ENCODE data around the gene MYO1D.

MYO1D gene

GRCh38 chr17:32742681-32743538 is 134.0 kb downstream of the MYO1D start:
- no peak for TF ChIP-seq YY1 (IDR thresholded peaks at IDR 0.05; ENCODE audit: low read depth)
- no peak for TF ChIP-seq REST (IDR thresholded peaks at IDR 0.05; ENCODE audit: low read depth)
- TF ChIP-seq, protein P1, sequence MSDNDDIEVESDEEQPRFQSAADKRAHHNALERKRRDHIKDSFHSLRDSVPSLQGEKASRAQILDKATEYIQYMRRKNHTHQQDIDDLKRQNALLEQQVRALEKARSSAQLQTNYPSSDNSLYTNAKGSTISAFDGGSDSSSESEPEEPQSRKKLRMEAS (IDR thresholded peaks at IDR 0.05) = no peak
- TF ChIP-seq NFIC (IDR thresholded peaks at IDR 0.05) = no peak
- TF ChIP-seq TAF1 (IDR thresholded peaks at IDR 0.05; ENCODE audit: low read depth) = no peak
- no peak for TF ChIP-seq FOXM1 (IDR thresholded peaks at IDR 0.05; ENCODE audit: borderline replicate concordance, low read depth)
- TF ChIP-seq TCF12 (IDR thresholded peaks at IDR 0.05; ENCODE audit: low read depth) = no peak
- TF ChIP-seq ZBTB7A (IDR thresholded peaks at IDR 0.05; ENCODE audit: low read depth) = no peak
- no peak for TF ChIP-seq EGR1 (IDR thresholded peaks at IDR 0.05)
- no peak for TF ChIP-seq EP300 (IDR thresholded peaks at IDR 0.05; ENCODE audit: borderline replicate concordance)
- no peak for TF ChIP-seq CREB1 (IDR thresholded peaks at IDR 0.05; ENCODE audit: low read depth)
- TF ChIP-seq TEAD4 (IDR thresholded peaks at IDR 0.05) = no peak
- TF ChIP-seq, protein P2, sequence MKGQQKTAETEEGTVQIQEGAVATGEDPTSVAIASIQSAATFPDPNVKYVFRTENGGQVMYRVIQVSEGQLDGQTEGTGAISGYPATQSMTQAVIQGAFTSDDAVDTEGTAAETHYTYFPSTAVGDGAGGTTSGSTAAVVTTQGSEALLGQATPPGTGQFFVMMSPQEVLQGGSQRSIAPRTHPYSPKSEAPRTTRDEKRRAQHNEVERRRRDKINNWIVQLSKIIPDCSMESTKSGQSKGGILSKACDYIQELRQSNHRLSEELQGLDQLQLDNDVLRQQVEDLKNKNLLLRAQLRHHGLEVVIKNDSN (IDR thresholded peaks at IDR 0.05) = no peak
- TF ChIP-seq RAD21 (IDR thresholded peaks at IDR 0.05; ENCODE audit: low read depth) = no peak
- no peak for TF ChIP-seq CEBPB (IDR thresholded peaks at IDR 0.05)

DNA sequence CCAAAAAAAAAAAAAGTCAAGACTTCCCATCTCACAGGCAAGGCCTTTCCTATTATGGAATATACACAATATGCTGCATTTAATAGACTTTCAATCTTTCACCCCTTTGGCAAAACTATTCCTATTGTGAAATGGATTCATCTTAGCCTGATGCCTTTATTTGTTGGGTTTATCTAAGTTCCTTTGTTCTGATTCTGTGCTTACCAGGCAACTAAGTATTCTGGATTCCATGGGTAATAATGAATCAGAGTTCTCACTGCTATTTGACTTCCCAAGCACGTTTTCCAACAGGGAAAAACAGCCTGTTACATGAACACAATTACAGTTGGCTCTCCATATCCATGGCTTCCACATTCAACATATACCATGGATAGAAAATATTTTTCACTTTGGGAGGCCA is 135.5 kb downstream of the MYO1D start:
- TF ChIP-seq REST (IDR thresholded peaks at IDR 0.05; ENCODE audit: low read depth) = no peak

DNA sequence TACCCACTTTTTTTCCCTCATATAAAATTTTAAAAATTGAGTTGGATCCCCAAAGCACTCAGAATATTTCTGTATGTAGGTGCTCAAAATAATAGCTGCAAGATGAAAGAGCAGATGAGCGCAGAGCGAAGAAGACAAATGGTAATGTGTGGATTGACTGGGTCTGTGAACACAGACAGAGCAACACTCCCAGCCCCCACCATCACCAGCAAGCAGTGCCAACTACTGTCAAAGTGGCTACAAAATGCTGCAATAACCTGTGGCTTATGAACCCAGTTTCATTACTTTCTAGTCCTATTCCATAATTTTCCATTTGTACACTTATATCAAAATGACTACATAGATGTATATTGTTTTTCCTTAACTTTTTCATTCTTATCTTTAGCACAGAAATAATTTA is 137.2 kb downstream of the MYO1D start:
- no peak for TF ChIP-seq EGR1 (IDR thresholded peaks at IDR 0.05)
- TF ChIP-seq TAF1 (IDR thresholded peaks at IDR 0.05; ENCODE audit: low read depth) = no peak
- TF ChIP-seq CREB1 (IDR thresholded peaks at IDR 0.05; ENCODE audit: low read depth) = no peak
- TF ChIP-seq RAD21 (IDR thresholded peaks at IDR 0.05; ENCODE audit: low read depth) = no peak
- TF ChIP-seq, protein P2 (IDR thresholded peaks at IDR 0.05) = no peak
- TF ChIP-seq FOXM1 (IDR thresholded peaks at IDR 0.05; ENCODE audit: borderline replicate concordance, low read depth) = no peak
- no peak for TF ChIP-seq TEAD4 (IDR thresholded peaks at IDR 0.05)
- no peak for TF ChIP-seq NFIC (IDR thresholded peaks at IDR 0.05)
- TF ChIP-seq, protein P1 (IDR thresholded peaks at IDR 0.05) = no peak

GRCh38 chr17:32733401-32733800 is 143.5 kb downstream of the MYO1D start:
- TF ChIP-seq YY1 (IDR thresholded peaks at IDR 0.05; ENCODE audit: low read depth) (no peak), REST (IDR thresholded peaks at IDR 0.05; ENCODE audit: low read depth) (no peak), CREB1 (IDR thresholded peaks at IDR 0.05; ENCODE audit: low read depth) (no peak), ZBTB7A (IDR thresholded peaks at IDR 0.05; ENCODE audit: low read depth) (no peak), FOXM1 (IDR thresholded peaks at IDR 0.05; ENCODE audit: borderline replicate concordance, low read depth) (no peak), CEBPB (IDR thresholded peaks at IDR 0.05) (no peak), TCF12 (IDR thresholded peaks at IDR 0.05; ENCODE audit: low read depth) (no peak), TEAD4 (IDR thresholded peaks at IDR 0.05) (no peak)
- TF ChIP-seq, protein P2 (IDR thresholded peaks at IDR 0.05) = no peak

Measured in Ishikawa (cell line).